OCI-LY1 (cell line): ENCODE data around the gene RNF181.

Source experiments
- H2AFZ ChIP-seq: fragments of 200-600 bp; sonication (generic), shearing (Covaris generic); 2 replicates; pipeline ENCODE4 v1.6.0; 2014; ENCODE audit warnings: antibody characterized with exemption, mild to moderate bottlenecking, low read length
- H3F3A ChIP-seq: fragments of 200-600 bp; sonication (generic), shearing (Covaris generic); 2 replicates; pipeline ENCODE4 v1.6.0; 2014; ENCODE audit warnings: mild to moderate bottlenecking, antibody characterized with exemption, low read length, moderate library complexity; ENCODE audit not compliant: insufficient read depth
- H3K27ac ChIP-seq: fragments of 200-600 bp; sonication (generic); 2 replicates; pipeline ENCODE4 v1.5.1; 2014; ENCODE audit warnings: low read length, mixed run types, mild to moderate bottlenecking, low read depth; ENCODE audit not compliant: poor library complexity, severe bottlenecking
- H3K27me3 ChIP-seq: fragments of 200-600 bp; sonication (generic); 2 replicates; pipeline ENCODE4 v1.6.0; 2014; ENCODE audit warnings: antibody characterized with exemption, mild to moderate bottlenecking, low read length, moderate library complexity; ENCODE audit not compliant: insufficient read depth
- H3K36me3 ChIP-seq: fragments of 200-600 bp; sonication (generic); 2 replicates; pipeline ENCODE4 v1.6.1; 2014; ENCODE audit warnings: mild to moderate bottlenecking, antibody characterized with exemption, low read length, moderate library complexity, mixed read lengths; ENCODE audit not compliant: insufficient read depth
- H3K4me1 ChIP-seq: fragments of 200-600 bp; sonication (generic); 2 replicates; pipeline ENCODE4 v1.5.1; 2014; ENCODE audit warnings: mild to moderate bottlenecking, low read length, moderate library complexity; ENCODE audit not compliant: insufficient read depth, severe bottlenecking
- H3K4me2 ChIP-seq: fragments of 200-600 bp; sonication (generic), shearing (Covaris generic); 2 replicates; pipeline ENCODE4 v1.6.1; 2014; ENCODE audit warnings: low read length
- H3K4me3 ChIP-seq: fragments of 200-600 bp; sonication (generic); 2 replicates; pipeline ENCODE4 v1.5.1; 2014; ENCODE audit warnings: low read length, low read depth, mild to moderate bottlenecking, mixed read lengths; ENCODE audit not compliant: poor library complexity, severe bottlenecking
- H3K79me2 ChIP-seq: fragments of 200-600 bp; shearing (Covaris generic); 2 replicates; pipeline ENCODE4 v1.6.1; 2016; ENCODE audit warnings: mixed run types, low read length, mixed read lengths; ENCODE audit not compliant: insufficient read depth
- H3K9ac ChIP-seq: fragments of 200-600 bp; sonication (generic), shearing (Covaris generic); 2 replicates; pipeline ENCODE4 v1.6.1; 2014; ENCODE audit warnings: mild to moderate bottlenecking, low read length, mixed read lengths
- H3K9me2 ChIP-seq: fragments of 200-600 bp; sonication (generic), shearing (Covaris generic); 2 replicates; pipeline ENCODE4 v1.6.1; 2014; ENCODE audit warnings: low read depth, mild to moderate bottlenecking, low read length, mixed read lengths
- H3K9me3 ChIP-seq: fragments of 200-600 bp; shearing (Covaris generic); 2 replicates; pipeline ENCODE4 v1.6.1; 2014; ENCODE audit warnings: low read length, mixed read lengths
- H4K20me1 ChIP-seq: fragments of 200-600 bp; sonication (generic), shearing (Covaris generic); 2 replicates; pipeline ENCODE4 v1.6.0; 2016; ENCODE audit warnings: mild to moderate bottlenecking, low read length; ENCODE audit not compliant: insufficient read depth
- EZH2 ChIP-seq: fragments of 200-600 bp; sonication (generic), shearing (Covaris generic); IDR thresholded peaks from 2 replicates; pipeline ENCODE4 v1.8.0; 2017; ENCODE audit warnings: borderline replicate concordance, mixed run types, mild to moderate bottlenecking, antibody characterized with exemption, low read length, moderate library complexity, mixed read lengths
- TF ChIP-seq, protein P1 (sequence below): fragments of 200-600 bp; sonication (generic), shearing (Covaris generic); IDR thresholded peaks from 2 replicates; pipeline ENCODE4 v1.5.1; 2017; ENCODE audit warnings: mild to moderate bottlenecking, antibody characterized with exemption, low read length, moderate library complexity, mixed read lengths

Gene RNF181

DNA sequence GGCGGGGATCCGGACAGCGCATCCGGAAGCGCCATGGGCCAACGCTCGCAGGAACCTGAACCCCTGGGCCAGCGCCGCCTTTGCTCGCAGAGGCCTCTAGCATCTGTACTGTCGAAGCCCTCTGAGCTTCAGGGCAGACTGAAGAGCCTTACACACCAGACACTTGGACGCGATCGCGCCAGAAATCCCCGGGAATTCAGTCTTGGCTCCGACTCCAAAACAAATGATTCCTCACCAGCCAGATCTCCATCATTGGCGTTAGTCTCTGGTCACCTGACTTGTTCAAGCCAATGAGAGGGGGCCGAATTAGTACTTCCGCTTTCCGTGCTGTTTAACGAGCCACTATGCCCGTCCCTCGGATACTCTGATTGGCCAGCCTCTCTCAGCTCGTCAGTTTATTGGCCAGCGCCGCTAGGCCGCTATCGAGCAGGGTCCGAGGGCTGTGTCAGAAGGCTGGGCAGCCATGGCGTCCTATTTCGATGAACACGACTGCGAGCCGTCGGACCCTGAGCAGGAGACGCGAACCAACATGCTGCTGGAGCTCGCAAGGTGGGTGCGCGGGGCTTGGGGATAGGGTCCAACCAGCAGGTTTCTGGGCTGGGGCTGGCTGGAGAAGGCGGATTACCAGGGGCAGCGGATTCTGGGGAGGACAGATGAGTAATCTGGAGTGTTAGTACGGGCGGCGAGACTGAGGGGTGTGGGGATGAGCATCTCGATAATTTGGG is at the start of gene RNF181:
TSS of gene RNF181 (plus strand) at position 445 of the 725 bp plus-strand sequence. CDS start at position 464, 19 bp downstream.
- Histone ChIP-seq H3K4me2 (peak within 1 kb of the TSS; percentile 85), H3F3A (no peaks in the 10 kb centered on the region), H3K79me2 (no peaks in the 10 kb centered on the region), H3K27ac (peak within 1 kb of the TSS; percentile 27), H3K9ac (peak within 1 kb of the TSS; percentile 88), H4K20me1 (no peaks in the 10 kb centered on the region), H3K36me3 (peaks cover 6% of the 10 kb centered on the region; the same call in 1 of the 2 replicates), H3K9me2 (no peaks in the 10 kb centered on the region), H3K4me3 (peak within 1 kb of the TSS; percentile 86), H3K9me3 (no peaks in the 10 kb centered on the region), H3K27me3 (no peaks in the 10 kb centered on the region), H2AFZ (0 out of 2 replicates have a peak within 1 kb of the TSS, but pooled peaks have one; percentile 26), H3K4me1 (peaks cover 18% of the 10 kb centered on the region)
- TF ChIP-seq EZH2 = no peak
- TF ChIP-seq, protein P1, sequence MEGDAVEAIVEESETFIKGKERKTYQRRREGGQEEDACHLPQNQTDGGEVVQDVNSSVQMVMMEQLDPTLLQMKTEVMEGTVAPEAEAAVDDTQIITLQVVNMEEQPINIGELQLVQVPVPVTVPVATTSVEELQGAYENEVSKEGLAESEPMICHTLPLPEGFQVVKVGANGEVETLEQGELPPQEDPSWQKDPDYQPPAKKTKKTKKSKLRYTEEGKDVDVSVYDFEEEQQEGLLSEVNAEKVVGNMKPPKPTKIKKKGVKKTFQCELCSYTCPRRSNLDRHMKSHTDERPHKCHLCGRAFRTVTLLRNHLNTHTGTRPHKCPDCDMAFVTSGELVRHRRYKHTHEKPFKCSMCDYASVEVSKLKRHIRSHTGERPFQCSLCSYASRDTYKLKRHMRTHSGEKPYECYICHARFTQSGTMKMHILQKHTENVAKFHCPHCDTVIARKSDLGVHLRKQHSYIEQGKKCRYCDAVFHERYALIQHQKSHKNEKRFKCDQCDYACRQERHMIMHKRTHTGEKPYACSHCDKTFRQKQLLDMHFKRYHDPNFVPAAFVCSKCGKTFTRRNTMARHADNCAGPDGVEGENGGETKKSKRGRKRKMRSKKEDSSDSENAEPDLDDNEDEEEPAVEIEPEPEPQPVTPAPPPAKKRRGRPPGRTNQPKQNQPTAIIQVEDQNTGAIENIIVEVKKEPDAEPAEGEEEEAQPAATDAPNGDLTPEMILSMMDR = no peak

DNA sequence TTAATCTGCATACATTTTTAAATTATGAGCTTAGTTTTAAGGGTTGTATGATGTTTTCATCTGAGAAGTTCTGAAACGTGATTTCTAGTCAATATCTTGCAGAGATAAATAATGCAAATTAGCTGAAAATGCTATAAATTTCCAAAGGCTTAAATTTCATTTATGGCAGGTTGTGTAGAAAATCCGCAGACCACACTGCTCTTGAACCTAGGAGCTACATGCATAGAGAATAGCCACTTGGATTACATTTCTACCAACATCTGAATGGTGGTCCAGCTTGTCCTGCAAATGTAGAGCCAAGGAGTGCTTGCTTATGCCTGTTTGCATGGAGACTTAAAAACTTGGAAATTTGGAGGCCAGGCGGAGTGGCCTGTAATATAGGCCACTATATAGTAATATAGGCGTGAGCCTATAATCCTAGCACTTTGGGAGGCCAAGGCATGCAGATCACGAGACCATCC is 49.7 kb upstream of the RNF181 start:
- Histone ChIP-seq H3K9me3 (no peaks in the 10 kb centered on the region), H3K27me3 (no peaks in the 10 kb centered on the region), H3K9me2 (no peaks in the 10 kb centered on the region), H4K20me1 (no peaks in the 10 kb centered on the region), H3K4me2 (no peak overlapping the region), H3K27ac (peak overlapping the region; percentile 22), H2AFZ (no peak overlapping the region), H3K4me3 (no peak overlapping the region), H3K4me1 (peaks cover 13% of the 10 kb centered on the region), H3K36me3 (peaks cover 80% of the 10 kb centered on the region), H3K9ac (no peak overlapping the region), H3F3A (peaks cover 26% of the 10 kb centered on the region), H3K79me2 (peaks cover 8% of the 10 kb centered on the region)
- no peak for TF ChIP-seq EZH2
- TF ChIP-seq, protein P1 = no peak

DNA sequence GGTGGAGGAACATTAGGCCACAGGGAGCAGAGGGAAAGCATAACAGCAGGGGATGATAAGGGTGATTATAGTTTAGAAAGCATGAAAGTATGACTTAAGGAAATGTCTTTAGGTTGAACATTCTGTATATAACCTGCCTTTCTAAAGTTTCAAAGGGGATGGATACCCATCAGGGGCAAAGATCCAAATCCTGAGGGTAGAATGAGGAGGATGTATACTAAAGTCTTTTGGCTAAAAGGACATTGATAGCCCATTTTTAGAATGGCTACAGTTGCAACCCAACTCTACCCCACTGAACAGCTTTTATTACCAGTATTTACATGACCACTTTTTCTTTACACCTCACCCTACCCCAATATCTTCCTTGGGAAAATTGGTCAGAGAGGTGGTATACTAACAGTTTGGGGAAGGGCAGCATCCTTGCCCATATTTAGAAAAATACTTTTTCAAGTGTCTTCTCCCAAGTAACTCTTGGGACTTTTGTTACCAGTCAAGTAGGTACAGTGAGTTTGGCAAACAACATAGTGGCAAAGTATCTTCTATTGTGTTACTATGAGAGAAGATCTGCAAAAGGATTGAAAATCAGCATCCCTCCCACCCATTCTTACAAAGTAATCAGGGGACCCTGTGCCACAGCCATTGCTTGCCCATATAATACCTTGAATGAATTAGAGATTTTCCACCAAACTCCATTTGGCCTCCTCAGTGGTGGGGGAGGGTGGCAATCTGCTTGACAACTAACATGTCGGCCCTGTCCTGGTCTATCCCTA is 48.3 kb upstream of the RNF181 start:
- Histone ChIP-seq H3F3A (peaks cover 19% of the 10 kb centered on the region), H2AFZ (no peak overlapping the region), H3K4me1 (no peaks in the 10 kb centered on the region), H3K36me3 (peaks cover 77% of the 10 kb centered on the region), H3K27me3 (no peaks in the 10 kb centered on the region), H3K9me2 (no peaks in the 10 kb centered on the region), H3K4me3 (no peak overlapping the region), H3K79me2 (no peaks in the 10 kb centered on the region), H4K20me1 (no peaks in the 10 kb centered on the region), H3K27ac (peak overlapping the region; percentile 22), H3K9me3 (no peaks in the 10 kb centered on the region), H3K4me2 (no peak overlapping the region), H3K9ac (no peak overlapping the region)
- no peak for TF ChIP-seq EZH2
- TF ChIP-seq, protein P1 = no peak
